IPS DF 6.9 (cell line): ENCODE results near the gene DOCK7.

ENCODE experiments used
- DNase-seq: peaks from one replicate; pipeline ENCODE4 v3.0.0-alpha.2; 2013; ENCODE audit warnings: low read depth, low spot score
- H3K27ac ChIP-seq: one replicate; pipeline ENCODE4 v1.5.1; 2013; ENCODE audit warnings: low read length, control low read depth
- H3K27me3 ChIP-seq: 2 replicates; pipeline ENCODE4 v1.6.1; 2013; ENCODE audit warnings: mild to moderate bottlenecking, low read length; ENCODE audit not compliant: control insufficient read depth, insufficient read depth
- H3K36me3 ChIP-seq: 2 replicates; pipeline ENCODE4 v1.6.1; 2013; ENCODE audit warnings: low read length; ENCODE audit not compliant: control insufficient read depth, insufficient read depth
- H3K4me1 ChIP-seq: 2 replicates; pipeline ENCODE4 v1.6.1; 2013; ENCODE audit warnings: low read length; ENCODE audit not compliant: control insufficient read depth, insufficient read depth
- H3K4me3 ChIP-seq: 2 replicates; pipeline ENCODE4 v1.5.1; 2013; ENCODE audit warnings: mild to moderate bottlenecking, low read length
- H3K9me3 ChIP-seq: 2 replicates; pipeline ENCODE4 v1.6.1; 2013; ENCODE audit warnings: low read length, inconsistent platforms; ENCODE audit not compliant: control insufficient read depth, insufficient read depth
- WGBS: extraction: QIAGEN DNeasy Blood & Tissue Kit; methylation state at CpG from one replicate; pipeline ENCODE4 v1.1.7; 2013; ENCODE audit warnings: mixed read lengths, missing lambda C conversion rate; ENCODE audit not compliant: insufficient read length, insufficient coverage; 5-methylcytosine and 5-hydroxymethylcytosine counted together

The DOCK7 gene

DNA sequence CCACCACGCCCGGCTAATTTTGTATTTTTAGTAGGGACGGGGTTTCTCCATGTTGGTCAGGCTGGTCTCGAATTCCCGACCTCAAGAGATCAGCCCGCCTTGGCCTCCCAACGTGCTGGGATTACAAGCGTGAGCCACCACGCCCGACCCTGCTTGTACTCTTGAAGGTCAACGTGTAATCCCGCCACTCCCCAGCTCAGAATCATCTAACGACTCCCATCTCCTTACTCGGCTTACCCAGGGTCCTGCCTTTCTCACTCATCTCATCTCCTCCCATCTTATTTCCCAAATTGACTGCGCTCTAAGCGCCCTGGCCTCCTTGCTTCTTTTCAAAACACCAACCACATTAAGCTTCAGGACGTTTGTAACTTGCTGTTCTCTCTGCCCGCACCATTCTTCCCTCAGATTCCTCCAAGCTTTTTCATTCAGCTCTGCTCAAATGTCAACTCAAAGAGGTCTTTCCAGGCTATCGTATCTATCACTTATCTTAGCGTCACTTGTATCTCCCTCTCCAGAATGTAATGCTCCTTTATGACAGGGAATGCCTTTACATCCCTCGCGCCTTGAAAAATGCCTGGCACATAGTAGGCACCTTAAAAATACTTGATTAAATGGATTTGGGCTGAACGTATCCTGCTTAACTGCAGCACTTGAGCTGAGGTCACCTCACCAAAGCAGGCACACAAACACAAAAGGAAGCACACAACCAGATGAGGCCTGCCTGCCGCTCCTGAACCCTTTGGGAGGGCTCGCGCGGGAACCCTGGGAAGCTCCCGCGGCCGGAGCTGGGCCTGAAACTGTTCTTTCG, 252.8 kb downstream of the DOCK7 start:
- Histone ChIP-seq H3K4me3 (peak overlapping the region; percentile 76; the same call in 1 of the 2 replicates), H3K27ac (peak overlapping the region; percentile 2), H3K27me3 (no peaks in the 10 kb centered on the region), H3K4me1 (no peaks in the 10 kb centered on the region), H3K36me3 (no peaks in the 10 kb centered on the region), H3K9me3 (no peaks in the 10 kb centered on the region)
- WGBS = no CpG with 5 or more reads among the region's 31 CpGs
- DNase-seq = no peak

DNA sequence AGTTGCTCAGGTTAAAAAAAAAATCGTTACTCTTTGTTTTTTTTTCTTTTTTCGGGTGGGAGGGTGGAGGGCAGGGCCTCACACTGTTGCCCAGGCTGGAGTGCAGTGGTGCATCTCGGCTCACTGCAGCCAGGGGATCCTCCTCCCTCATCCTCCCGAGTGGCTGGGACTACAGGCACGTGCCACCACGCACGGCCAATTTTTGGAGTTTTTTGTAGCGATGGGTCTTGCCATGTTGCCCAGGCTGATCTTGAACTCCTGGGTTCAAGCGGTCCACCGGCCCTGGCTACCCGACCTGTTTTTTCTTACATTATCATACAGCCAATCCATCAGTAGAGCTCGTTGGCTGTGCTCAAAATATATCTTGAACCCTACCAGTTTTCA, 253.6 kb downstream of the DOCK7 start:
- Histone ChIP-seq H3K27me3 (no peaks in the 10 kb centered on the region), H3K4me1 (no peaks in the 10 kb centered on the region), H3K4me3 (no peak overlapping the region), H3K27ac (no peak overlapping the region), H3K36me3 (no peaks in the 10 kb centered on the region), H3K9me3 (no peaks in the 10 kb centered on the region)
- no CpG with 5 or more reads among the region's 12 CpGs for WGBS
- no peak for DNase-seq

DNA sequence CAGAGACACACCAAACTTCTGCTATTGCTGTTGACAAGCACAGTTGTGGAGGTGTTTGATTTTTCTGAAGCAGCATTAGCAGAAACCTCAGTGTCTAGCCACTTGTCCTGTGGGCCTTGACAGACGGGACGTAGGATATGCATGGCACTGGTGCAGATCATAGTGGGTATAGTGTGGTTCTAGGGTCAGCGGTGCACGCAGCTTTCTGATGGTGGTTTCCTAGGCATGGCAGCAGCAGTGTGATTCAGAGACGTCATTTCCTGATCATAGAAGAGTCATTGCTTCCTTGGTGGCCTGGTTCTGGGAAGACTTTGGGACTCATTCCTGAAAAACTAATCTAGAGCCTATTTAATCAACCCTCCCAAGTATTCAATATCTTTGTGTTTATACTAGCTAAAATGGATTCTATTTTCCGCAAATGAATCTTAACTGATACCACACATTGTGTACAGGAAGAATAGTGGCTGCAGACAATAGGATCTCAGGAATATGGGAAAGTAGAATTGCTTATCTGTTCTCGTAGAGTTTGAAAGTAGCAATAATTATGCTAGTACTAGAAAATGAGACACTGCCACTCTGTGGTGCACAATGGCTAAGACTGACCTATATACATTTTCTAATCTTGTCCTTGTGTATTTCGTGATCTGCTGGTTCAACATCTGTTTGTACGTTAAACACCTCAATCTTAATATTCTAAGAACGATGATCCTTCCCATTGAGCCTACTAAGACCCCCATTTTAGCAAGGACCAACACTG, 254.1 kb downstream of the DOCK7 start:
- Histone ChIP-seq H3K4me1 (no peaks in the 10 kb centered on the region), H3K9me3 (no peaks in the 10 kb centered on the region), H3K36me3 (no peaks in the 10 kb centered on the region), H3K27ac (no peak overlapping the region), H3K27me3 (no peaks in the 10 kb centered on the region), H3K4me3 (no peak overlapping the region)
- DNase-seq = no peak
- WGBS = no CpG with 5 or more reads among the region's 10 CpGs

DNA sequence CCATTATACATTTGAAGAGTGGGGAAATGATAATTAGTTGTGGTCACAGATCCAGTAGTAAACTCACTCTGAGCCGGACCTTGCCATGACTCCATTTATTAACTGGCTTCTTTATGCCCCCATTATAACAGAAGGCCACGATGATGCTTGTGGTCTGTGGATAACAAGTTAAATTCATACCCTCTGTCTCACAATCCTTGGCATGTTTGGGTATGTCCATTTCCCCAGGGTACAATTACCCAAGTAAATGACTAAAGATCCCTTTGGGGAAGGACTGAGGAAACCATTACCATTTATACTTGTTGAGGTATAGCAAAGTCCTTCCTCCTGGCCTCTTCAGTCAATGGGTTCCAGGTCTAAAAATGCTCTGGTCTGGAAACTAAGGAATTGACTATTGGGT, 258.6 kb downstream of the DOCK7 start:
- no CpG with 5 or more reads among the region's 2 CpGs for WGBS
- Histone ChIP-seq H3K27me3 (no peaks in the 10 kb centered on the region), H3K9me3 (no peaks in the 10 kb centered on the region), H3K36me3 (no peaks in the 10 kb centered on the region), H3K4me1 (no peaks in the 10 kb centered on the region), H3K4me3 (no peak overlapping the region), H3K27ac (no peak overlapping the region)
- DNase-seq = no peak

DNA sequence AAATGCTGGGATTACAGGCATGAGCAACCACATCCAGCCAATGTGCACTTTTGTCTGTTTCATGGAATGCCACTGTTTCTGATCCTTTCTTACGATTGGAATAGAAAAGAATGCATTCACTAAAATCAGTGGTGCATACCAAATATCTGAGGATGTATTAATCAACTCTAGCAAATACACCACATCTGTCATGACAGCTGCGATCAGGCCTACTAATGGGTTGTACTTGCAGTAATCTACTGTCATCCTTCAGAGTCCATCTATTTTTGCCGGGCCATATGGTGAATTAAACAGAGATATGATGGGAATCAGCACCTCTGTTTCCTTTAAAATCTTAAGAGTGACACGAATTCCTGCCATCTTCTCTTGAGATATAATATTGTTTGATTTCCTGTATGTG, 259.8 kb downstream of the DOCK7 start:
- Histone ChIP-seq H3K4me3 (no peak overlapping the region), H3K4me1 (no peaks in the 10 kb centered on the region), H3K36me3 (no peaks in the 10 kb centered on the region), H3K27ac (no peak overlapping the region), H3K27me3 (no peaks in the 10 kb centered on the region), H3K9me3 (no peaks in the 10 kb centered on the region)
- DNase-seq = no peak
- no CpG with 5 or more reads among the region's 4 CpGs for WGBS

DNA sequence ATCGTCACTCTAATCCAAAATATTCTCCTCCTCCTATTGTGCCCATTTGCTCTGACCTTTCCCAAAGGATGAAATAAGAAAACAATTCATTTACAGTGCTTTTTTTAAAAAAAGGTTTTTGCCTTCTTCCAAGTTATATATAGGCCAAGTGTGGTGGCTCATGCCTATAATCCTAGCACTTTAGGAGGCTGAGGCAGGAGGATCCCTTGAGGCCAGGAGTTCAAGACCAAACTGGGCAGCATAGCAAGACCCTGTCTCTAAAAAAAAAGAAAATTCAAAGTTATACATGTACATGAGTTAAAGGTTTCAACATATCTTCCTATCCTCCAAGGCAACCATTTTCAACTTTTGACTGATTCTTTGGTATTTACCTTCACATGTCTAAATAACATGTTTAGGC, 261.4 kb downstream of the DOCK7 start:
- DNase-seq = no peak
- no CpG with 5 or more reads among the region's 1 CpG for WGBS
- H3K4me1 ChIP-seq = no peaks in the 10 kb centered on the region
- no peaks in the 10 kb centered on the region for H3K36me3 ChIP-seq
- no peaks in the 10 kb centered on the region for H3K9me3 ChIP-seq
- no peak overlapping the region for H3K4me3 ChIP-seq
- H3K27ac ChIP-seq = no peak overlapping the region
- no peaks in the 10 kb centered on the region for H3K27me3 ChIP-seq

DNA sequence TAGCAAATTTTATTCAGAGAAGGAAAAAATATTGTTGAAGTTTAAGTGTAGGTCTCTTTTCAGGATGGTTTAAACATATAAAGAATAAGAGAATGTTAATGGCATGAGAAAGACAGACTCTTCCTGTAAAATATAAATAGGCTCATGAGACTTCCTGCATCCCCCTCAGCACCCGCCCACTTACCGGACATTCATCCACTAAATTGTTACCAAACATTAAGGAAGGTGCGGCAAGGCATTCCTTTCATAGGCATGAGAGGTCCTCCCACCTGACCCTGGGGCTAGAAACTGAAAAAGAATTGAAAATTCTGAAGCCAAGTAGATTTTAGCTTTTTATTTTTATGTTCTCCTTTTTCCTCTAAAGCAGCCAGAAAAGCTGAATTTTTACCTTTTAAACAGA, 261.9 kb downstream of the DOCK7 start:
- Histone ChIP-seq H3K27ac (no peak overlapping the region), H3K27me3 (no peaks in the 10 kb centered on the region), H3K4me3 (no peak overlapping the region), H3K4me1 (no peaks in the 10 kb centered on the region), H3K9me3 (no peaks in the 10 kb centered on the region), H3K36me3 (no peaks in the 10 kb centered on the region)
- DNase-seq = no peak
- no CpG with 5 or more reads among the region's 3 CpGs for WGBS

DNA sequence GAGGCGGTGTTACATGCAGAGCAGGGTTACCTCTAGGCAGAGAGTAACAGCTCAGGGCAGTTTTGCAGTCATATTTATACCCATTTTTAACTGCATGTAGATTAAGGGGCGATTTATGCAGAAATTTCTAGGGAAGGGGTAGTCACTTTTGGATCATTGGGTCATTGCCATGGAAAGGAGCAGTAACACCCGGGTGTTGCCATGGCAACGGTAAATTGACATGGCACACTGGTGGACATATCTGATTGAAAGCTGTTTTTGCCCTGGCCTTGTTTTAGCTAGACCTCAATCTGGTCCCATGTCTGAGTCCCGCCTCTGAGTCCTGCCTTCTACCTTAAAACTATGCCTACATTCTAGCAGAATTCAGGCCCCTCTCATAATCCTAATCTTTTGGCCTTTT, 263.1 kb downstream of the DOCK7 start:
- no CpG with 5 or more reads among the region's 5 CpGs for WGBS
- no peak for DNase-seq
- no peaks in the 10 kb centered on the region for H3K36me3 ChIP-seq
- H3K9me3 ChIP-seq = no peaks in the 10 kb centered on the region
- no peaks in the 10 kb centered on the region for H3K27me3 ChIP-seq
- no peak overlapping the region for H3K27ac ChIP-seq
- no peak overlapping the region for H3K4me3 ChIP-seq
- no peaks in the 10 kb centered on the region for H3K4me1 ChIP-seq

DNA sequence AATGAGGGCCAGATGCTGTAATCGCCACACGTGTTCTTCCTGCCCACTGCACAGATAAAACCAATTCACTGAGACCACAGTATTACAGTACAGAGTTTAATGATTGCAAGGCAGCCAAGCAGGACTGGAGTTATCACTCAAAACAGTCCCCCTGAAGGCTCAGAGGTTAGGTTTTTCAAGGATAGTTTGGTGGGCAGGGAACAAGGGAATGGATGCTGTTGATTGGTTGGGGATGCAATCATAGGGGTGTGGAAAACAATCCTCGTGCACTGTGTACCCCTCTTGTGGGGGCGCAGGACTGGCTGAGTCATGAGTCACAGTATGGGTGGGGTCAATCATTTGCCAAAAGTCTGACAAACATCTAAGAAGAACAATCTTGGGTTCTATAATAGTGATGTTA, 263.8 kb downstream of the DOCK7 start:
- Histone ChIP-seq H3K27me3 (no peaks in the 10 kb centered on the region), H3K27ac (no peak overlapping the region), H3K4me1 (no peaks in the 10 kb centered on the region), H3K36me3 (no peaks in the 10 kb centered on the region), H3K9me3 (no peaks in the 10 kb centered on the region), H3K4me3 (no peak overlapping the region)
- DNase-seq = no peak
- no CpG with 5 or more reads among the region's 4 CpGs for WGBS

DNA sequence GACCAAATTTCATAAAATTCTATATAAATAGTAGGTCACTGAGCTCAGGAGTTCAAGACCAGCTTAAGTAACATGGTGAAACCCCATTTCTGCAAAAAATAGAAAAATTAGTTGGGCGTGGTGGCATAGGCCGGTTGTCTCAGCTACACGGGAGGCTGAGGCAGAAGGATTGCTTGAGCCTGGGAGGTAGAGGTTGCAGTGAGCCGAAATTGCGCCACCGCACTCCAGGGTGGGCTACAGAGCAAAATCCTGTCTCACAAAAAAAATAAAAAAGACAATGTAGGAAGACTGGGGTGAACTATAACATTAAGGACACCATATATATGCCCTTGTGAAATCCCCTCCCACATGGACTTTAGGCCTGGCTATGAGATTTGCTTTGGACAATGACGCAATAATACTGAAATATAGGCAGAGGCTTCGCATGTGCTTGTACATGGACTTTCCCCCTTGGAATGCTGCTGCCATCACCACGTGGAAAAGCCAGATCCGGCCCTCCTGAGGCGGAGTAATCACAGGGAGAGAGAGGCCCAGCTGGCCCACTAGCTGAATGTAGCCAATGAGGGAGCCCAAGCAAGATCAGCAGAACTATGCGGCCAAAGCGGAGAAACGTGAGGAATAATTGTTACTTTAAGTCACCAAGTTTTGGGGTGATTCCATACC, 264.5 kb downstream of the DOCK7 start:
- no CpG with 5 or more reads among the region's 14 CpGs for WGBS

More for the DNA sequence above, 264.5 kb downstream of the DOCK7 start:
- no peak overlapping the region for H3K4me3 ChIP-seq
- H3K36me3 ChIP-seq = no peaks in the 10 kb centered on the region
- H3K27ac ChIP-seq = no peak overlapping the region
- H3K4me1 ChIP-seq = no peaks in the 10 kb centered on the region
- H3K27me3 ChIP-seq = no peaks in the 10 kb centered on the region
- no peaks in the 10 kb centered on the region for H3K9me3 ChIP-seq
- DNase-seq = no peak
